Measurements from ENCODE around the gene DNASE1L1. TPM values are rescaled to one million over a fixed set of nuclear protein-coding genes. Genes with fewer than 3 reads are reported as not detected.

The DNASE1L1 gene
- total RNA-seq: 65.9 and 68.6 TPM in 2 replicates

GRCh38 chrX:154409222-154409871, at the start of gene DNASE1L1:
DNASE1L1 (minus strand) TSS chrX:154409254; CDS start chrX:154405568, 3,686 bp downstream.

GRCh38 chrX:154458116-154458953, 49.3 kb upstream of the DNASE1L1 start, which contains the start of gene PLXNA3:
PLXNA3 (plus strand) TSS chrX:154458281; CDS start chrX:154460184, 1,903 bp downstream.

GRCh38 chrX:154443992-154444754, 35.1 kb upstream of the DNASE1L1 start, which contains the start of gene FAM50A:
FAM50A (plus strand) TSS chrX:154444141; CDS start chrX:154444236, 95 bp downstream.

GRCh38 chrX:154436983-154437752, 28.1 kb upstream of the DNASE1L1 start, which contains the start of gene GDI1:
GDI1 (plus strand) TSS chrX:154437154; CDS start chrX:154437255, 101 bp downstream.

GRCh38 chrX:154428176-154429171, 19.4 kb upstream of the DNASE1L1 start, which contains the start of gene ATP6AP1:
ATP6AP1 (plus strand) TSS chrX:154428677; CDS start chrX:154428693, 16 bp downstream.

GRCh38 chrX:154397888-154398667, 11.0 kb downstream of the DNASE1L1 start, which contains the start of gene RPL10:
RPL10 (plus strand) TSS chrX:154398377; CDS start chrX:154398520, 143 bp downstream.

GRCh38 chrX:154378799-154379568, 30.1 kb downstream of the DNASE1L1 start, which contains the start of gene EMD:
EMD (plus strand) TSS chrX:154379295; CDS start chrX:154379485, 190 bp downstream.

GRCh38 chrX:154374313-154375155, 34.5 kb downstream of the DNASE1L1 start, which contains the start of gene FLNA:
FLNA (minus strand) TSS chrX:154374634; CDS start chrX:154371245, 3,389 bp downstream.

Other genes starting within 250 kb of the DNASE1L1 start
- gene OPN1MW, start 226.7 kb downstream of the DNASE1L1 start, total RNA-seq: not detected in 2 replicates
- not detected in 2 replicates for gene OPN1MW2, start 189.5 kb downstream of the DNASE1L1 start, total RNA-seq
- not detected in 2 replicates for gene OPN1MW3, start 151.7 kb downstream of the DNASE1L1 start, total RNA-seq
- not detected in 2 replicates for gene TEX28, start 114.1 kb downstream of the DNASE1L1 start, total RNA-seq
- gene TKTL1, start 113.5 kb downstream of the DNASE1L1 start, total RNA-seq: not detected in 2 replicates
- 1,760 and 2,009 TPM in 2 replicates for gene FLNA, start 34.6 kb downstream of the DNASE1L1 start, total RNA-seq
- gene EMD, start 30.0 kb downstream of the DNASE1L1 start, total RNA-seq: 20.9 and 21.5 TPM in 2 replicates
- gene RPL10, start 10.9 kb downstream of the DNASE1L1 start, total RNA-seq: 2,454 and 2,688 TPM in 2 replicates
- 10.8 and 14.1 TPM in 2 replicates for gene TAFAZZIN, start 2.3 kb upstream of the DNASE1L1 start, total RNA-seq
- gene ATP6AP1, start 19.4 kb upstream of the DNASE1L1 start, total RNA-seq: 46.6 and 57.0 TPM in 2 replicates
- gene GDI1, start 27.9 kb upstream of the DNASE1L1 start, total RNA-seq: 58.6 and 81.1 TPM in 2 replicates
- 101 and 107 TPM in 2 replicates for gene FAM50A, start 34.9 kb upstream of the DNASE1L1 start, total RNA-seq
- gene PLXNA3, start 49.0 kb upstream of the DNASE1L1 start, total RNA-seq: 6.7 and 17.0 TPM in 2 replicates
- 13.7 and 18.5 TPM in 2 replicates for gene LAGE3, start 70.0 kb upstream of the DNASE1L1 start, total RNA-seq
- gene UBL4A, start 77.4 kb upstream of the DNASE1L1 start, total RNA-seq: 30.3 and 39.9 TPM in 2 replicates
- 11.8 and 22.7 TPM in 2 replicates for gene SLC10A3, start 81.4 kb upstream of the DNASE1L1 start, total RNA-seq
- gene FAM3A, start 107.0 kb upstream of the DNASE1L1 start, total RNA-seq: 32.1 and 41.6 TPM in 2 replicates
- gene G6PD, start 137.6 kb upstream of the DNASE1L1 start, total RNA-seq: 90.3 and 91.0 TPM in 2 replicates
- gene IKBKG, start 138.4 kb upstream of the DNASE1L1 start, total RNA-seq: 13.4 and 13.7 TPM in 2 replicates
- gene CTAG1A, start 175.9 kb upstream of the DNASE1L1 start, total RNA-seq: 0.18 TPM in 1 of 2 replicates, not detected in the other
- not detected in 2 replicates for gene CTAG1B, start 210.0 kb upstream of the DNASE1L1 start, total RNA-seq
- gene CTAG2, start 244.3 kb upstream of the DNASE1L1 start, total RNA-seq: not detected in 2 replicates